Measurements from ENCODE around the gene CLMP.

CLMP gene

DNA sequence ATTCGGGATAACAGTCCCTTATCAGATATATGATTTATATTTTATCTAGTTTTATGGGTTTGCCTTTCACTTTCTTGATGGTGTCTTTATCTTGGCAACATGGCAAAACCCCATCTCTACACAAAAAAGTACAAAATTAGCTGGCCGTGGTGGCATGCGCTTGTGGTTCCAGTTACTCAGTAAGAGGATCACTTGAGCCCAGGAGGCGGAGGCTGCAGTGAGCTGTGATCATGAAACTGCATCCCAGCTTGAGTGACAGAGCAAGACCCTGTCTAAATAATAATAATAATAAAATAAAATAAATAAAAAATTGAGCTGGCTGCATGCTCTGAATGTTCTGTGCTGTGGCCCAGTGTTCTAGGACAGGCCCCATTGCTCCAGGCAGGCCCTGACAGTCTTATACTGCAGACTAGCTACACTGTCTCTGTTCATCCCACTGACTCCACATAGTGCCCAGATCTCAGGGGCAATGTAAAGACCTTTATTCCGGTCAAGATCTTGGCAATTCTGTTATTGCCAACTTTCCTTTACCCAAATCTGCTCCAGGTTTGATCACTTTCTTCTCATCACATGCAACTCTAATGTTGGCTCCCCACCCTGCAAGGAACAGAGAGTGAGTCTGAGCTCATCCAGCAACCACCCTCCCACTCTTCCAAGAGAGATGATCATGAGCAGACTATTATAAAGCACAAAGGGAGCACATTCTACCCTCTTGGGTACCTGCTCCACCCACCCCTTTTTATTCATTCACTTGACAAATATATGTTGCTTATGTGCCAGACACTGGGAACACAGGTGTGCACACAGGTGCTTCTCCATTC, 141.9 kb downstream of the CLMP start:
- no peak for DNase-seq

DNA sequence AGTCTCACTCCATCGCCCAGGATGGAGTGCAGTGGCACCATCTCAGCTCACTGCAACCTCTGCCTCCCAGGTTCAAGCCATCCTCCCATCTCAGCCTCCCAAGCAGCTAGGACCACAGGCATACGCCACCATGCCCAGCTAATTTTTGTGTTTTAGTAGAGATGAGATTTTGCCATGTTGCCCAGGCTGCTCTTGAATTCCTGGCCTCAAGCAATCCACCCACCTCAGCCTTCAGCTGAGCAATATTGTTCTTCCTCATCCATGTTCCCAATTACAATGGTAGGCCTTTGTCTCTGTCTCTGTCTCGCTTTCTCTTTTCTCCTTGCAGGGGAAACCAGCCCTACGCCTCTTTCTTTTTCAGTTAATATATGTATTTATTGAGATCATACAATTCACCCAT, 143.4 kb downstream of the CLMP start:
- no peak for DNase-seq

- DNase-seq, result no peak
Observed at GRCh38 chr11:123051146-123051545, 143.9 kb downstream of the CLMP start.

- no peak for DNase-seq
Observed at GRCh38 chr11:123047947-123048293, 147.1 kb downstream of the CLMP start.

DNA sequence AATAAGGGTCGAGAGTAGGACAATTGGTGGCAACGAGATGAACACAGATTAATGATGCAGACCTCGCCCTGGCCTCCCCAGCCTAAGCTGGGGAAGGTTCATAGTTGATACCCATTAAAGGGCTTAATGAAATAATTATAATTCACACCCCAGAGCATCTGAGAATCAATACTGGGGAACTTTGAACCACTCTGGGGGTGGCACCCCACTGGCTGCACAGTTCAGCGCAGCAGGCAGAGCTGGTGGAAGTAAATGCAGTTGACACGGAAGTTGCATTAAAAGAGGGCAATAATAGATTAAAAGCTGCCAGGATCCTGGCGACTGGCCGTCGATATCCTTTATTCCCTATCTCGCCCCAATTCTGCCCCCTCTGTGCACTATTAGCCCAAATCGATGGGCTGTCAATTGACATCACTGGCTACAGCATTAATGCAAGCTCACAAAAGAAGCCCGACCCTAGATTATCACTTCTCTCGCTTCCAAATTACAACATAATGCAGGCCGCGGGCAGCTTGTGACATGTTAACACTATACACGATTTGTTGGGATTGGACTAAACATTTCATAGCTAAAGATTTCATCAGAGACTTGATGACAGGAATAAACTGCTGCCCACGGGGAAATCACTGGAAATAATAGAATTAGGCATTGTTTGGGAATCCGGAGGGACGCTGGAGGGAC, 147.6 kb downstream of the CLMP start:
- DNase-seq, result no peak

DNA sequence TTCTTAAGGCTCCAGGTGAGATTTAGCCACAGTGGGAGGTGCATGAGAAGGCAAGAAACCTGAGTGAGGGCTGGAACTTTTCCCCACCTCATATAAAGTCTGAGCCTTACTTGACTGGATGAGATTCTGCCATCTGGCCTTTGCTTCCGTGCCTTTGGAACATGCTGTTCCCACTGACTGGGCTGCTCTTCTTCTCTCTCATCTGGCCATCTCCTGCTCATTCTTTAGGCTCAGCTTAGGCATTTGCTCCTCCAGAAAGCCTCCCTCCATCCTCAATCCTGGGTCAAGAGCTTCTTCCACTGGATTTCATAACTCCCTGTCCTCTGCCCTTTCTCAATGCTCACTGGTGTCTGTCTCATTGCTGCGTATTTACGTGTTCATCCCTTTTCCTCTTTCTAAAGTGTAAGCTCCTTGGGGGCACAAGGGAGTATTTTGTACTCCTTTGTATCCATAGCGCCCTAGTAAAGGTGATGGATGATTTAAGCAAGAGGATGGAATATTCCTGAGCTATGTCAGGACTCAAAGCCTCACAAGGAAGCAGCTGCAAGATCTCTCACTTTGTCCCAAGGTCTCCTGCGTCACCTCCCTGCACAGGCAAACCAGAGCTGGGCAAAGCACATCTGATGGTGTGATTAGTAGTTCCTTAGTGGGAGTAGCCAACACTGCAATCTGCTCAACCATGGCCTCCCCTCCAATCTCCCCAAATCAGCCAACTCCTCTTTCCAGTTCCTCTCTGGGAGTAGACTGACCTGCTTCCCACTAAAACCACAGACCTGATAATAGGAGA, 148.4 kb downstream of the CLMP start:
- no peak for DNase-seq

- DNase-seq, result no peak
Observed at GRCh38 chr11:123045101-123045500, 149.9 kb downstream of the CLMP start.

DNA sequence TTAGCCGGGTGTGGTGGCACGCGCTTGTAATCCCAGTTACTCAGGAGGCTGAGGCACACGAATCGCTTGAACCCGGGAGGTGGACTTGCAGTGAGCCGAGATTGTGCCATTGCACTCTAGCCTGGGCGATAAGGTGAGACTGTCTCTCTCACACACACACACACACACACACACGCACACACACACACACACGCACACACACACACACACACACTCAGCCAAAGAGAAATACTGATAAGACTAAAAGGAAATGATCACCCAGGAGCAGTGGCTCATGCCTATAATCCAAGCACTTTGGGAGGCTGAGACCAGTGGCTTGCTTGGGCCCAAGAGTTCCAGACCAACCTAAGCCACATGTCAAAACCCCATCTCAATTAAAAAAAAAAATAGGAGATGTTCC, 153.9 kb downstream of the CLMP start:
- no peak for DNase-seq

DNA sequence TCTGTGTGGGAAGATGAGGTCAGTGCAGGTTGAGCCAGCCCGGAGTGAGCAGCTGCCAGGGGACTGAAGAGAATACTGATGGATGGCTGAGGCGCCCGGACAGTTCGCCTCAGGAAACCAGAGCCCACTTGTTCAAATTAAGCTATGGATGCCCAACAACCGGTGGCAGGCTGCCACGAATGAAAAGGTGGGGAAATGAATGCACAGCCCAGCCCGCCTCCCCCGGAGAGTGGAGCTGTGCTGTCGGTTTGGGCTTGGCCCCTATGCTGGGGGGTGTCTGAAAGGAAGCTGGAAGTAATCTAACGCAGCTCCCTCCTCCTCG, 155.0 kb downstream of the CLMP start:
- no peak for DNase-seq

- no peak for DNase-seq
Observed at GRCh38 chr11:123035831-123036230, 159.2 kb downstream of the CLMP start.

DNA sequence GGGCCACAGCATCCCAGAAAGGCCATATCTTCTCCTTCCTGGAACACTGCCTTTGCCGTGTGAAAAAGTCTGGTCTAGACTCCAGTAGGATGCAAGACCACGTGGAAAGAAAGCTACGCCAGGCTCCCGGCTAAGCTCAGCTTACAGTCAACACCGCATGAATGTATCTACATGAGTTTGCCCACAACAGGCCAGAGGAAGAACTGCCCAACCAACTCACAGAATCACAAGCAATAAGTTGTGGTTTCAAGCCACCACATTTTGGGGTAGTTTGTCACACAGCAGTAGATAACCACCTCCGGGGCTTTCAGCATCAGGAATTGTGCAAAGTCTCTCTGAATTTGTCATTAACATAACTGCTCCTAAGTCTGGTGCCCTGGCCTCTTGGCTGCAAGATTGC, 160.5 kb downstream of the CLMP start:
- DNase-seq, result no peak

GRCh38 chr11:123033895-123034294, 161.2 kb downstream of the CLMP start:
- no peak for DNase-seq

- DNase-seq, result no peak
Observed at GRCh38 chr11:123030517-123030916, 164.5 kb downstream of the CLMP start.

DNA sequence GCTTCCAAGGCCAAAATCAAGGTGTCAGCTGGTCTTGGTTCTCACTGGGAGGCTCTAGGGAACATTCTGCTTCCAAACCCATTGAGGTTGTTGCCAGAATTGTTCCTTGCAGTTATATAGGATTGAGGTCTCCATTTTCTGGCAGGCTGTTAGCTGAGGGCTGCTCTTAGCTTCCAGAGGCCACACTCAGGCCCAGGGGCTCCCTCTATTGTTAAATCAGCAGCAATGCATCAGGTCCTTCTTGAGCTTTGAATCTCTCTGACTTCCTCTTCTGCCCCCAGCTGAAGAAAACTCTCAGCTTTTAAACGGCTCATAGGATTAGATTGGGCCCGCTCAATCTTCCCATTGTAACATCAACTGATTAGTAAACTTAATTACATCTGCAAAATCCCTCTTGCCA, 174.1 kb downstream of the CLMP start:
- no peak for DNase-seq

All from activated gamma-delta T cell (primary cell).